ENCODE results near the gene PRKD2.

DNA sequence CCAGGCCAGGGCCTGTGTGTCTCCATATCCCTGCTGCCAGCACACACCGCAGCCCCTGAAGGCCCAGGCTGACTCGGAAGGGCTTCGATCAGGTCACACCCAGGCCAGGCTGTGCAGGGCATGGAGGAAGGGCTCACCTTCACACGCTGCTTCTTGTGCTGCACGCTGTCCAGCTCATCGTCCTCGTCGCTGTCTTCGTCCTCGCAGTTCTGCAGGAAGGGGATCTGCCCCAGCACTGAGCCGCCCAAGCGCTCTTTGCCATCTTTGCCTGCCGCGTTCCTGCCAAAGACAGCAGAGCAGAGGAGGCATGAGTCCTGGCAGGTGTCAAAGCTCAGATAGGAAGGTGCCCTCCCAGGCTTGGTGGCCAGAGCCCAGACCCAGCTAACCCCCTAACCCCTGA, 13.7 kb upstream of the PRKD2 start:
- TF ChIP-seq, protein P1, sequence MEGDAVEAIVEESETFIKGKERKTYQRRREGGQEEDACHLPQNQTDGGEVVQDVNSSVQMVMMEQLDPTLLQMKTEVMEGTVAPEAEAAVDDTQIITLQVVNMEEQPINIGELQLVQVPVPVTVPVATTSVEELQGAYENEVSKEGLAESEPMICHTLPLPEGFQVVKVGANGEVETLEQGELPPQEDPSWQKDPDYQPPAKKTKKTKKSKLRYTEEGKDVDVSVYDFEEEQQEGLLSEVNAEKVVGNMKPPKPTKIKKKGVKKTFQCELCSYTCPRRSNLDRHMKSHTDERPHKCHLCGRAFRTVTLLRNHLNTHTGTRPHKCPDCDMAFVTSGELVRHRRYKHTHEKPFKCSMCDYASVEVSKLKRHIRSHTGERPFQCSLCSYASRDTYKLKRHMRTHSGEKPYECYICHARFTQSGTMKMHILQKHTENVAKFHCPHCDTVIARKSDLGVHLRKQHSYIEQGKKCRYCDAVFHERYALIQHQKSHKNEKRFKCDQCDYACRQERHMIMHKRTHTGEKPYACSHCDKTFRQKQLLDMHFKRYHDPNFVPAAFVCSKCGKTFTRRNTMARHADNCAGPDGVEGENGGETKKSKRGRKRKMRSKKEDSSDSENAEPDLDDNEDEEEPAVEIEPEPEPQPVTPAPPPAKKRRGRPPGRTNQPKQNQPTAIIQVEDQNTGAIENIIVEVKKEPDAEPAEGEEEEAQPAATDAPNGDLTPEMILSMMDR (IDR thresholded peaks at IDR 0.05), result no peak
- TF ChIP-seq SP1 (CRISPR knock-in tag; conservative IDR thresholded peaks at IDR 0.05), result no peak
- TF ChIP-seq TP53 (CRISPR knock-in tag; IDR thresholded peaks at IDR 0.05), result no peak
- TF ChIP-seq TEAD4 (CRISPR knock-in tag; IDR thresholded peaks at IDR 0.05), result no peak
- TF ChIP-seq, protein P2, sequence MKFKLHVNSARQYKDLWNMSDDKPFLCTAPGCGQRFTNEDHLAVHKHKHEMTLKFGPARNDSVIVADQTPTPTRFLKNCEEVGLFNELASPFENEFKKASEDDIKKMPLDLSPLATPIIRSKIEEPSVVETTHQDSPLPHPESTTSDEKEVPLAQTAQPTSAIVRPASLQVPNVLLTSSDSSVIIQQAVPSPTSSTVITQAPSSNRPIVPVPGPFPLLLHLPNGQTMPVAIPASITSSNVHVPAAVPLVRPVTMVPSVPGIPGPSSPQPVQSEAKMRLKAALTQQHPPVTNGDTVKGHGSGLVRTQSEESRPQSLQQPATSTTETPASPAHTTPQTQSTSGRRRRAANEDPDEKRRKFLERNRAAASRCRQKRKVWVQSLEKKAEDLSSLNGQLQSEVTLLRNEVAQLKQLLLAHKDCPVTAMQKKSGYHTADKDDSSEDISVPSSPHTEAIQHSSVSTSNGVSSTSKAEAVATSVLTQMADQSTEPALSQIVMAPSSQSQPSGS (CRISPR knock-in tag; IDR thresholded peaks at IDR 0.05; ENCODE audit: borderline replicate concordance, low read depth), result no peak
